Measurements from ENCODE around the gene PARN.
"Not testable (repeated sequence)": the region's sequence is repeated elsewhere in the genome, so short reads cannot be mapped to it uniquely, and the experiment has no call there.

The PARN gene

GRCh38 chr16:14641926-14642325 lies 11.9 kb upstream of the PARN start:
- H3K27ac Mint-ChIP-seq: peak overlapping the region; percentile 44 to 54
- ATAC-seq (replicated peaks): no peak
- DNase-seq: no peak
- H3K27me3 Mint-ChIP-seq: no peaks in the 10 kb centered on the region
- H3K9me3 Mint-ChIP-seq: no peaks in the 10 kb centered on the region
- H3K4me1 Mint-ChIP-seq (ENCODE audit: low read depth in 2 of 2): peaks cover 9 to 32% of the 10 kb centered on the region in 2 donors
- H3K4me3 Mint-ChIP-seq: no peak overlapping the region
- peaks cover 73% of the 10 kb centered on the region for H3K36me3 Mint-ChIP-seq (ENCODE audit: insufficient read depth)

- no peak overlapping the region for H3K27ac Mint-ChIP-seq
- DNase-seq: no peak
- H3K4me1 Mint-ChIP-seq (ENCODE audit: low read depth in 2 of 2): peaks cover 13 to 39% of the 10 kb centered on the region in 2 donors
- ATAC-seq (replicated peaks): no peak
- H3K36me3 Mint-ChIP-seq (ENCODE audit: insufficient read depth): peaks cover 66% of the 10 kb centered on the region
- no peaks in the 10 kb centered on the region for H3K9me3 Mint-ChIP-seq
- no peaks in the 10 kb centered on the region for H3K27me3 Mint-ChIP-seq
- no peak overlapping the region for H3K4me3 Mint-ChIP-seq
These were observed 11.1 kb upstream of the PARN start for GRCh38 chr16:14641206-14641605.

GRCh38 chr16:14640538-14640937 lies 10.5 kb upstream of the PARN start:
- DNase-seq (no peak), ATAC-seq (replicated peaks) (no peak)
- H3K9me3 Mint-ChIP-seq: no peaks in the 10 kb centered on the region
- peaks cover 60% of the 10 kb centered on the region for H3K36me3 Mint-ChIP-seq (ENCODE audit: insufficient read depth)
- peak overlapping the region in 1 of 2 donors; percentile 73 for H3K27ac Mint-ChIP-seq
- H3K4me3 Mint-ChIP-seq: no peak overlapping the region
- no peaks in the 10 kb centered on the region for H3K27me3 Mint-ChIP-seq
- peaks cover 18 to 44% of the 10 kb centered on the region in 2 donors for H3K4me1 Mint-ChIP-seq (ENCODE audit: low read depth in 2 of 2)

GRCh38 chr16:14636951-14637240 lies 6.8 kb upstream of the PARN start:
- H3K9me3 Mint-ChIP-seq; DNase-seq; H3K27me3 Mint-ChIP-seq; H3K4me3 Mint-ChIP-seq; ATAC-seq (replicated peaks): not testable (repeated sequence)
- Mint-ChIP-seq H3K27ac (peak overlapping the region in 1 of 2 donors; percentile 84), H3K4me1 (ENCODE audit: low read depth in 2 of 2) (peaks cover 38 to 62% of the 10 kb centered on the region in 2 donors), H3K36me3 (ENCODE audit: insufficient read depth) (peaks cover 48% of the 10 kb centered on the region)

GRCh38 chr16:14636179-14636950 lies 6.3 kb upstream of the PARN start:
- ATAC-seq (replicated peaks); H3K9me3 Mint-ChIP-seq; DNase-seq; H3K27me3 Mint-ChIP-seq: not testable (repeated sequence)
- Mint-ChIP-seq H3K4me1 (ENCODE audit: low read depth in 2 of 2) (peaks cover 37 to 65% of the 10 kb centered on the region in 2 donors), H3K27ac (peak overlapping the region; percentile 54 to 84), H3K36me3 (ENCODE audit: insufficient read depth) (peaks cover 52% of the 10 kb centered on the region), H3K4me3 (peak overlapping the region in 1 of 2 donors; percentile 11)

GRCh38 chr16:14635395-14636165 lies 5.5 kb upstream of the PARN start:
- H3K4me3 Mint-ChIP-seq: peak overlapping the region; percentile 11 to 92
- H3K27me3 Mint-ChIP-seq: no peaks in the 10 kb centered on the region
- H3K36me3 Mint-ChIP-seq (ENCODE audit: insufficient read depth): peaks cover 48% of the 10 kb centered on the region
- peaks cover 0 to under 1% of the 10 kb centered on the region in 2 donors for H3K9me3 Mint-ChIP-seq
- peaks cover 38 to 61% of the 10 kb centered on the region in 2 donors for H3K4me1 Mint-ChIP-seq (ENCODE audit: low read depth in 2 of 2)
- no peak for DNase-seq
- peak overlapping the region; percentile 54 to 84 for H3K27ac Mint-ChIP-seq
- ATAC-seq (replicated peaks): no peak

- Mint-ChIP-seq H3K4me3 (peak overlapping the region; percentile 88 to 92), H3K4me1 (ENCODE audit: low read depth in 2 of 2) (peaks cover 39 to 57% of the 10 kb centered on the region in 2 donors), H3K27me3 (no peaks in the 10 kb centered on the region), H3K36me3 (ENCODE audit: insufficient read depth) (peaks cover 50% of the 10 kb centered on the region), H3K9me3 (peaks cover 2 to 6% of the 10 kb centered on the region in 2 donors), H3K27ac (peak overlapping the region; percentile 88 to 95)
- DNase-seq (no peak), ATAC-seq (replicated peaks) (no peak)
These were observed 4.3 kb upstream of the PARN start for GRCh38 chr16:14634389-14634725.

- peak; percentile 70 for ATAC-seq (replicated peaks)
- DNase-seq: peak; percentile 99
- no peaks in the 10 kb centered on the region for H3K27me3 Mint-ChIP-seq
- peaks cover 2 to 6% of the 10 kb centered on the region in 2 donors for H3K9me3 Mint-ChIP-seq
- peak within 1 kb of the TSS; percentile 88 to 92 for H3K4me3 Mint-ChIP-seq
- peaks cover 43% of the 10 kb centered on the region for H3K36me3 Mint-ChIP-seq (ENCODE audit: insufficient read depth)
- H3K27ac Mint-ChIP-seq: peak within 1 kb of the TSS; percentile 88 to 95
- peaks cover 46 to 65% of the 10 kb centered on the region in 2 donors for H3K4me1 Mint-ChIP-seq (ENCODE audit: low read depth in 2 of 2)
These were observed 2.9 kb upstream of the PARN start, which contains the start of gene BFAR for GRCh38 chr16:14632693-14633569. BFAR (plus strand) TSS chr16:14632951; CDS start chr16:14644347, 11,396 bp downstream.

GRCh38 chr16:14630620-14631330 lies 715 bp upstream of the PARN start:
- peaks cover 36 to 48% of the 10 kb centered on the region in 2 donors for H3K4me1 Mint-ChIP-seq (ENCODE audit: low read depth in 2 of 2)
- peak overlapping the region; percentile 98 to 99 for H3K27ac Mint-ChIP-seq
- not testable (repeated sequence) for H3K27me3 Mint-ChIP-seq; H3K9me3 Mint-ChIP-seq; ATAC-seq (replicated peaks); DNase-seq
- peaks cover 59% of the 10 kb centered on the region for H3K36me3 Mint-ChIP-seq (ENCODE audit: insufficient read depth)
- H3K4me3 Mint-ChIP-seq: peak overlapping the region; percentile 95 to 97

- Mint-ChIP-seq H3K4me3 (peak overlapping the region; percentile 95 to 97), H3K36me3 (ENCODE audit: insufficient read depth) (peaks cover 70% of the 10 kb centered on the region), H3K9me3 (peaks cover 2 to 6% of the 10 kb centered on the region in 2 donors), H3K27me3 (no peaks in the 10 kb centered on the region), H3K27ac (peak overlapping the region; percentile 98 to 99), H3K4me1 (ENCODE audit: low read depth in 2 of 2) (peaks cover 32 to 39% of the 10 kb centered on the region in 2 donors)
- peak in 1 of 3 experiments; percentile 9 for DNase-seq
- ATAC-seq (replicated peaks): no peak
These were observed 495 bp downstream of the PARN start for GRCh38 chr16:14629612-14629918.

GRCh38 chr16:14628806-14629611 lies 1.1 kb downstream of the PARN start:
- peaks cover 26 to 35% of the 10 kb centered on the region in 2 donors for H3K4me1 Mint-ChIP-seq (ENCODE audit: low read depth in 2 of 2)

GRCh38 chr16:14627078-14627477 lies 3.0 kb downstream of the PARN start:
- H3K36me3 Mint-ChIP-seq (ENCODE audit: insufficient read depth): peaks cover 74% of the 10 kb centered on the region
- peak overlapping the region in 1 of 2 donors; percentile 69 for H3K27ac Mint-ChIP-seq
- peaks cover 2 to 6% of the 10 kb centered on the region in 2 donors for H3K9me3 Mint-ChIP-seq
- H3K27me3 Mint-ChIP-seq: no peaks in the 10 kb centered on the region
- no peak overlapping the region for H3K4me3 Mint-ChIP-seq
- peaks cover 17 to 30% of the 10 kb centered on the region in 2 donors for H3K4me1 Mint-ChIP-seq (ENCODE audit: low read depth in 2 of 2)
- DNase-seq: no peak
- ATAC-seq (replicated peaks): no peak

More at GRCh38 chr16:14628806-14629611, 1.1 kb downstream of the PARN start:
- Mint-ChIP-seq H3K4me3 (peak overlapping the region; percentile 95 to 97), H3K9me3 (peaks cover 2 to 6% of the 10 kb centered on the region in 2 donors), H3K27me3 (no peaks in the 10 kb centered on the region), H3K36me3 (ENCODE audit: insufficient read depth) (peaks cover 71% of the 10 kb centered on the region), H3K27ac (peak overlapping the region; percentile 98 to 99)
- ATAC-seq (replicated peaks) (no peak), DNase-seq (peak in 1 of 3 experiments; percentile 17)

Measured in effector memory CD8-positive, alpha-beta T cell (primary cell).